ENCODE data around the gene ZNF516. TPM values are rescaled to one million over a fixed set of nuclear protein-coding genes. Genes with fewer than 3 reads are reported as not detected.

ZNF516 gene
- total and polyA plus RNA-seq, 2 of the 13 experiments (the other 11 are each of a cell fraction or from before 2014, with no cell fraction given), result 16.6 to 18.7 TPM

- TF ChIP-seq ZNF362 (CRISPR knock-in tag; IDR thresholded peaks at IDR 0.05; ENCODE audit: borderline replicate concordance) (no peak), FOXP4 (CRISPR knock-in tag; IDR thresholded peaks at IDR 0.05) (peak; percentile 21; the same call in 1 of the 2 replicates), DPF2 (CRISPR knock-in tag; IDR thresholded peaks at IDR 0.05; ENCODE audit: borderline replicate concordance, low read depth) (no peak), ZNF331 (CRISPR knock-in tag; IDR thresholded peaks at IDR 0.05) (peak; percentile 44)
- TF ChIP-seq, protein P1, sequence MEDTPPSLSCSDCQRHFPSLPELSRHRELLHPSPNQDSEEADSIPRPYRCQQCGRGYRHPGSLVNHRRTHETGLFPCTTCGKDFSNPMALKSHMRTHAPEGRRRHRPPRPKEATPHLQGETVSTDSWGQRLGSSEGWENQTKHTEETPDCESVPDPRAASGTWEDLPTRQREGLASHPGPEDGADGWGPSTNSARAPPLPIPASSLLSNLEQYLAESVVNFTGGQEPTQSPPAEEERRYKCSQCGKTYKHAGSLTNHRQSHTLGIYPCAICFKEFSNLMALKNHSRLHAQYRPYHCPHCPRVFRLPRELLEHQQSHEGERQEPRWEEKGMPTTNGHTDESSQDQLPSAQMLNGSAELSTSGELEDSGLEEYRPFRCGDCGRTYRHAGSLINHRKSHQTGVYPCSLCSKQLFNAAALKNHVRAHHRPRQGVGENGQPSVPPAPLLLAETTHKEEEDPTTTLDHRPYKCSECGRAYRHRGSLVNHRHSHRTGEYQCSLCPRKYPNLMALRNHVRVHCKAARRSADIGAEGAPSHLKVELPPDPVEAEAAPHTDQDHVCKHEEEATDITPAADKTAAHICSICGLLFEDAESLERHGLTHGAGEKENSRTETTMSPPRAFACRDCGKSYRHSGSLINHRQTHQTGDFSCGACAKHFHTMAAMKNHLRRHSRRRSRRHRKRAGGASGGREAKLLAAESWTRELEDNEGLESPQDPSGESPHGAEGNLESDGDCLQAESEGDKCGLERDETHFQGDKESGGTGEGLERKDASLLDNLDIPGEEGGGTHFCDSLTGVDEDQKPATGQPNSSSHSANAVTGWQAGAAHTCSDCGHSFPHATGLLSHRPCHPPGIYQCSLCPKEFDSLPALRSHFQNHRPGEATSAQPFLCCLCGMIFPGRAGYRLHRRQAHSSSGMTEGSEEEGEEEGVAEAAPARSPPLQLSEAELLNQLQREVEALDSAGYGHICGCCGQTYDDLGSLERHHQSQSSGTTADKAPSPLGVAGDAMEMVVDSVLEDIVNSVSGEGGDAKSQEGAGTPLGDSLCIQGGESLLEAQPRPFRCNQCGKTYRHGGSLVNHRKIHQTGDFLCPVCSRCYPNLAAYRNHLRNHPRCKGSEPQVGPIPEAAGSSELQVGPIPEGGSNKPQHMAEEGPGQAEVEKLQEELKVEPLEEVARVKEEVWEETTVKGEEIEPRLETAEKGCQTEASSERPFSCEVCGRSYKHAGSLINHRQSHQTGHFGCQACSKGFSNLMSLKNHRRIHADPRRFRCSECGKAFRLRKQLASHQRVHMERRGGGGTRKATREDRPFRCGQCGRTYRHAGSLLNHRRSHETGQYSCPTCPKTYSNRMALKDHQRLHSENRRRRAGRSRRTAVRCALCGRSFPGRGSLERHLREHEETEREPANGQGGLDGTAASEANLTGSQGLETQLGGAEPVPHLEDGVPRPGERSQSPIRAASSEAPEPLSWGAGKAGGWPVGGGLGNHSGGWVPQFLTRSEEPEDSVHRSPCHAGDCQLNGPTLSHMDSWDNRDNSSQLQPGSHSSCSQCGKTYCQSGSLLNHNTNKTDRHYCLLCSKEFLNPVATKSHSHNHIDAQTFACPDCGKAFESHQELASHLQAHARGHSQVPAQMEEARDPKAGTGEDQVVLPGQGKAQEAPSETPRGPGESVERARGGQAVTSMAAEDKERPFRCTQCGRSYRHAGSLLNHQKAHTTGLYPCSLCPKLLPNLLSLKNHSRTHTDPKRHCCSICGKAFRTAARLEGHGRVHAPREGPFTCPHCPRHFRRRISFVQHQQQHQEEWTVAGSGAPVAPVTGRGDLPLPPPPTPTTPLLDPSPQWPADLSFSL (CRISPR knock-in tag; IDR thresholded peaks at IDR 0.05), result no peak
Observed at GRCh38 chr18:76348267-76349066, 146.6 kb downstream of the ZNF516 start (continued).
